Smooth muscle cell (in vitro differentiated cells): ENCODE measurements around the gene MYO7A. TPM values are rescaled to one million over a fixed set of nuclear protein-coding genes. Genes with fewer than 3 reads are reported as not detected.

Experiments used
- DNase-seq: peaks from one replicate; lab custom pipeline; 2025; ENCODE audit not compliant: unreplicated experiment; lab: John Stamatoyannopoulos, UW
- H2AFZ ChIP-seq: fragments of 200-600 bp; sonication (generic); 2 replicates; pipeline ENCODE4 v1.6.0; 2016; ENCODE audit warnings: antibody characterized with exemption, low read depth, mild to moderate bottlenecking
- H3F3A ChIP-seq: fragments of 200-600 bp; sonication (generic); 2 replicates; pipeline ENCODE4 v1.6.0; 2017; ENCODE audit warnings: antibody characterized with exemption, low read depth
- H3K27ac ChIP-seq: fragments of 200-600 bp; sonication (generic); 2 replicates; pipeline ENCODE4 v1.5.1; 2016; ENCODE audit warnings: low read depth, mild to moderate bottlenecking
- H3K27me3 ChIP-seq: fragments of 200-600 bp; sonication (generic); 2 replicates; pipeline ENCODE4 v1.6.1; 2016; ENCODE audit warnings: low read depth, mild to moderate bottlenecking
- H3K36me3 ChIP-seq: fragments of 200-600 bp; sonication (generic); 2 replicates; pipeline ENCODE4 v1.5.1; 2016; ENCODE audit warnings: low read depth
- H3K4me1 ChIP-seq: fragments of 200-600 bp; sonication (generic); 2 replicates; pipeline ENCODE4 v1.5.1; 2016; ENCODE audit warnings: low read depth
- H3K4me2 ChIP-seq: fragments of 200-600 bp; sonication (generic); 2 replicates; pipeline ENCODE4 v1.6.0; 2016; ENCODE audit warnings: mild to moderate bottlenecking
- H3K4me3 ChIP-seq: fragments of 200-600 bp; sonication (generic); 2 replicates; pipeline ENCODE4 v1.5.1; 2016; ENCODE audit warnings: mild to moderate bottlenecking
- H3K79me2 ChIP-seq: fragments of 200-600 bp; sonication (generic); 2 replicates; pipeline ENCODE4 v1.6.0; 2016; ENCODE audit warnings: low read depth, mild to moderate bottlenecking
- H3K9ac ChIP-seq: fragments of 200-600 bp; sonication (generic); 2 replicates; pipeline ENCODE4 v1.6.0; 2016; ENCODE audit warnings: low read depth
- H3K9me3 ChIP-seq: fragments of 200-600 bp; sonication (generic); replicated peaks from 2 replicates; pipeline ENCODE4 v1.5.1; 2016; ENCODE audit warnings: low read depth
- H4K20me1 ChIP-seq: fragments of 200-600 bp; sonication (generic); 2 replicates; pipeline ENCODE4 v1.6.0; 2016; ENCODE audit warnings: low read depth
- WGBS: methylation state at CpG from one replicate; pipeline ENCODE4 v1.1.7; 2016; ENCODE audit warnings: low lambda C conversion rate; 5-methylcytosine and 5-hydroxymethylcytosine counted together
- polyA plus RNA-seq: library from polyadenylated mRNA; unstranded; fragments of >200 nt; fragmentation: Nextera tagmentation; extraction: Ambion mirVana; gene quantifications from 2 replicates; pipeline ENCODE4 v1.2.1, GENCODE V29; 2016
- total RNA-seq: library from RNA; depleted of rRNA; stranded (reverse); fragments of >200 nt; gene quantifications from 2 replicates; pipeline ENCODE4 v1.2.3, GENCODE V29; 2014
- TF ChIP-seq, protein P1 (sequence below): fragments of 200-600 bp; sonication (generic); IDR thresholded peaks from 2 replicates; pipeline ENCODE4 v1.5.1; 2017; ENCODE audit warnings: borderline replicate concordance, mild to moderate bottlenecking, antibody characterized with exemption; ENCODE audit not compliant: insufficient read depth, poor library complexity, severe bottlenecking

MYO7A gene
- total and polyA plus RNA-seq, 2 experiments from 2014 or later = 0.08 to 0.18 TPM

DNA sequence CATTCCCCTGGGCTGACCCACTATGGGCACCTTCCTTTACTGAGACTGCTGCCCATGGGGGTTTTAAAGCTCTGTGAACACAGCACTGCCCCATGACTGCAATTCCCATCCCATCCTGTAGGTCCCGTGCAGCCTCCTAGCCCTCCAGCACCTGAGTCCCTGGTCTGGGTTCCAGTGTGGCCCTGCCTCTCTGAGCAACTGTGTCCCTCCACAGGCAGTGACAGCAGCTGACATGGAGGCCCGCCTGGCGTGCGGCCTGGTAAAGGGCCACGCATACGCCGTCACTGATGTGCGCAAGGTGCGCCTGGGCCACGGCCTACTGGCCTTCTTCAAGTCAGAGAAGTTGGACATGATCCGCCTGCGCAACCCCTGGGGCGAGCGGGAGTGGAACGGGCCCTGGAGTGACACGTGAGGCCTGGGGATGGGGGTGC, 12.8 kb upstream of the MYO7A start:
- H3K27me3 ChIP-seq = no peaks in the 10 kb centered on the region
- DNase-seq = no peak
- H3K36me3 ChIP-seq = no peaks in the 10 kb centered on the region
- H3K4me2 ChIP-seq = no peak overlapping the region
- no peak overlapping the region for H3K27ac ChIP-seq
- H2AFZ ChIP-seq = no peak overlapping the region
- no peaks in the 10 kb centered on the region for H4K20me1 ChIP-seq
- H3K4me1 ChIP-seq = no peaks in the 10 kb centered on the region
- H3K4me3 ChIP-seq = no peak overlapping the region
- no peaks in the 10 kb centered on the region for H3K9me3 ChIP-seq
- H3F3A ChIP-seq = no peaks in the 10 kb centered on the region
- 94% methylated on average over 16 of the region's 16 CpGs for whole genome bisulfite sequencing
- no peak overlapping the region for H3K9ac ChIP-seq
- TF ChIP-seq, protein P1, sequence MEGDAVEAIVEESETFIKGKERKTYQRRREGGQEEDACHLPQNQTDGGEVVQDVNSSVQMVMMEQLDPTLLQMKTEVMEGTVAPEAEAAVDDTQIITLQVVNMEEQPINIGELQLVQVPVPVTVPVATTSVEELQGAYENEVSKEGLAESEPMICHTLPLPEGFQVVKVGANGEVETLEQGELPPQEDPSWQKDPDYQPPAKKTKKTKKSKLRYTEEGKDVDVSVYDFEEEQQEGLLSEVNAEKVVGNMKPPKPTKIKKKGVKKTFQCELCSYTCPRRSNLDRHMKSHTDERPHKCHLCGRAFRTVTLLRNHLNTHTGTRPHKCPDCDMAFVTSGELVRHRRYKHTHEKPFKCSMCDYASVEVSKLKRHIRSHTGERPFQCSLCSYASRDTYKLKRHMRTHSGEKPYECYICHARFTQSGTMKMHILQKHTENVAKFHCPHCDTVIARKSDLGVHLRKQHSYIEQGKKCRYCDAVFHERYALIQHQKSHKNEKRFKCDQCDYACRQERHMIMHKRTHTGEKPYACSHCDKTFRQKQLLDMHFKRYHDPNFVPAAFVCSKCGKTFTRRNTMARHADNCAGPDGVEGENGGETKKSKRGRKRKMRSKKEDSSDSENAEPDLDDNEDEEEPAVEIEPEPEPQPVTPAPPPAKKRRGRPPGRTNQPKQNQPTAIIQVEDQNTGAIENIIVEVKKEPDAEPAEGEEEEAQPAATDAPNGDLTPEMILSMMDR = peak; percentile 14
- no peaks in the 10 kb centered on the region for H3K79me2 ChIP-seq

DNA sequence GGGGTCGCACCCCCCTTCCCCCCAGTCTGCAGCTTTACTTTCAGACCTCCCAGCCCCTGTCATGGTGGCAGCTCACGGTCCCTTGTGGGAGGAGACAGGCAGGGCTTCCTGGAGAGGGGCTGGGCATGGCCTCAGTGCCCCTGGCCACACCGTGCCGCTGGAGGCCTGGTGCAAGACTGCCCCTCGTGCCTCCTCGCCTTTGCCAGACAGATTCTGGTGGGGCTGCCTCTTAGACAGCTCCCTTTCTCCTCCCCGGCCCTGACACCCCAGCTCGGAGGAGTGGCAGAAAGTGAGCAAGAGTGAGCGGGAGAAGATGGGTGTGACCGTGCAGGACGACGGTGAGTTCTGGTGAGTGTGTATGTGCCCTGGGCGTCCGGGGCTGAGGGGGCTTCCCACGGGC, 12.1 kb upstream of the MYO7A start:
- H3K4me2 ChIP-seq = no peak overlapping the region
- no peak overlapping the region for H3K9ac ChIP-seq
- H3K4me1 ChIP-seq = no peaks in the 10 kb centered on the region
- H3K36me3 ChIP-seq = no peaks in the 10 kb centered on the region
- no peak overlapping the region for H3K27ac ChIP-seq
- no peaks in the 10 kb centered on the region for H3K27me3 ChIP-seq
- 88% methylated on average over 13 of the region's 15 CpGs for WGBS
- H3K4me3 ChIP-seq = no peak overlapping the region
- DNase-seq = no peak
- no peak overlapping the region for H2AFZ ChIP-seq
- H3F3A ChIP-seq = no peaks in the 10 kb centered on the region
- H4K20me1 ChIP-seq = no peaks in the 10 kb centered on the region
- H3K79me2 ChIP-seq = no peaks in the 10 kb centered on the region
- H3K9me3 ChIP-seq = no peaks in the 10 kb centered on the region
- TF ChIP-seq, protein P1 = no peak

DNA sequence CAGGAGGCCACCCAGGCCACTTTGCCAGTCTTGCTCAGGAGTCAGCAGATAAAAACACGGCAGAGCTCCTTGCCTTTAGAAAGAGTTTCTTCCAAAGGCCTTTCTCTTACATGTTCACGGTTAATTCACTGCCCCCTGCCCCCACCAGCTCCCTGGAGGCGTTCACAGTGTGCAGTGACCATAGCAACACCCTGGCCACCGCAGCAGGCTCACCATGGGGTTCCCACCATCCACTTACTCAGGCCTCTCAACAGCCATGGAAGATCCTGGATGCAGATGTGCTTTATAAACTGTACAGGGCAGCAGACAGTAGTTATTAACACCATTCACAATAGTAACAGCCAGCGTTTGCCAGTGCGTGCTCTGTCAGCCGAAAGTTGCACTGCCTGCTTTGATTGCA, 10.6 kb upstream of the MYO7A start:
- H3K4me3 ChIP-seq = no peak overlapping the region
- H3K4me1 ChIP-seq = no peaks in the 10 kb centered on the region
- no peaks in the 10 kb centered on the region for H3K79me2 ChIP-seq
- no peaks in the 10 kb centered on the region for H3K27me3 ChIP-seq
- H3K9ac ChIP-seq = no peak overlapping the region
- H2AFZ ChIP-seq = no peak overlapping the region
- H4K20me1 ChIP-seq = no peaks in the 10 kb centered on the region
- no peaks in the 10 kb centered on the region for H3K36me3 ChIP-seq
- H3K9me3 ChIP-seq = no peaks in the 10 kb centered on the region
- no peak overlapping the region for H3K27ac ChIP-seq
- WGBS = 92% methylated on average over 7 of the region's 7 CpGs
- DNase-seq = no peak
- TF ChIP-seq, protein P1 = no peak
- H3K4me2 ChIP-seq = no peak overlapping the region
- H3F3A ChIP-seq = no peaks in the 10 kb centered on the region

DNA sequence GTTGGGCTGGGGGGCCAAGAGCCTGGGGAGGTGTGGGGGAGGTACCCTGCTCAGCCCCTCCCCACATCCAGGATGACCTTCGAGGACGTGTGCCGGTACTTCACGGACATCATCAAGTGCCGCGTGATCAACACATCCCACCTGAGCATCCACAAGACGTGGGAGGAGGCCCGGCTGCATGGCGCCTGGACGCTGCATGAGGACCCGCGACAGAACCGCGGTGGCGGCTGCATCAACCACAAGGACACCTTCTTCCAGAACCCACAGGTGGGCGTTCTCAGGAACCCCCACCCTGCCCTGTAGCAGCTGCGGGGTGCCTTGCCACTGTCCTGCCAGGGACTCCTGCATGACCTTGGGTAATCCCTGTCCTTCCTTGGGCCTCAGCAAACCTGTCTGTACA, 10.0 kb upstream of the MYO7A start:
- Histone ChIP-seq H3K4me1 (no peaks in the 10 kb centered on the region), H3F3A (no peaks in the 10 kb centered on the region), H3K36me3 (no peaks in the 10 kb centered on the region), H3K9ac (no peak overlapping the region), H3K9me3 (no peaks in the 10 kb centered on the region), H3K4me2 (no peak overlapping the region), H2AFZ (no peak overlapping the region), H4K20me1 (no peaks in the 10 kb centered on the region), H3K4me3 (no peak overlapping the region), H3K27ac (no peak overlapping the region), H3K27me3 (no peaks in the 10 kb centered on the region), H3K79me2 (no peaks in the 10 kb centered on the region)
- no peak for DNase-seq
- 96% methylated on average over 17 of the region's 17 CpGs for WGBS
- TF ChIP-seq, protein P1 = no peak
